Stromal cell of bone marrow (primary cell): Measurements from ENCODE around the gene NLRP7.
A peak's percentile ranks its signal among the peaks of the same experiment; 100 is the strongest.
"Not testable (repeated sequence)": the region's sequence is repeated elsewhere in the genome, so short reads cannot be mapped to it uniquely, and the experiment has no call there.

ENCODE experiments used
- DNase-seq: peaks from one replicate; pipeline ENCODE4 v3.0.0-alpha.2; 2012; ENCODE audit warnings: low read depth

NLRP7 gene

GRCh38 chr19:54947381-54947780 lies at the start of gene NLRP7:
NLRP7 (minus strand) TSS chr19:54947530.
- DNase-seq, result no peak

- no peak for DNase-seq
Observed at GRCh38 chr19:54995561-54995960, 48.2 kb upstream of the NLRP7 start.

GRCh38 chr19:54989531-54989930 lies 42.2 kb upstream of the NLRP7 start:
- DNase-seq, result not testable (repeated sequence)

GRCh38 chr19:54982562-54982961 lies 35.2 kb upstream of the NLRP7 start:
- not testable (repeated sequence) for DNase-seq

- DNase-seq, result not testable (repeated sequence)
Observed at GRCh38 chr19:54973229-54974090, 26.1 kb upstream of the NLRP7 start.

GRCh38 chr19:54971446-54971845 lies 24.1 kb upstream of the NLRP7 start:
- not testable (repeated sequence) for DNase-seq

- DNase-seq, result no peak
Observed at GRCh38 chr19:54969647-54970046, 22.3 kb upstream of the NLRP7 start.

GRCh38 chr19:54967611-54968010 lies 20.3 kb upstream of the NLRP7 start:
- DNase-seq, result no peak

- DNase-seq, result not testable (repeated sequence)
Observed at GRCh38 chr19:54965055-54965454, 17.7 kb upstream of the NLRP7 start.

GRCh38 chr19:54959840-54960239 lies 12.5 kb upstream of the NLRP7 start:
- DNase-seq, result no peak

GRCh38 chr19:54955376-54955775 lies 8.0 kb upstream of the NLRP7 start:
- peak; percentile 7 for DNase-seq

- not testable (repeated sequence) for DNase-seq
Observed at GRCh38 chr19:54953345-54953713, 6.0 kb upstream of the NLRP7 start.

- DNase-seq, result peak; percentile 37
Observed at GRCh38 chr19:54952591-54953344, 5.4 kb upstream of the NLRP7 start.

- DNase-seq, result not testable (repeated sequence)
Observed at GRCh38 chr19:54950580-54950979, 3.2 kb upstream of the NLRP7 start.

- no peak for DNase-seq
Observed at GRCh38 chr19:54949412-54949811, 2.1 kb upstream of the NLRP7 start.

GRCh38 chr19:54943772-54944361 lies 3.5 kb downstream of the NLRP7 start:
- not testable (repeated sequence) for DNase-seq

GRCh38 chr19:54939538-54939937 lies 7.8 kb downstream of the NLRP7 start:
- DNase-seq, result not testable (repeated sequence)

- no peak for DNase-seq
Observed at GRCh38 chr19:54938906-54939305, 8.4 kb downstream of the NLRP7 start.

- DNase-seq, result no peak
Observed at GRCh38 chr19:54937926-54938325, 9.4 kb downstream of the NLRP7 start.

- no peak for DNase-seq
Observed at GRCh38 chr19:54928299-54928698, 19.0 kb downstream of the NLRP7 start.

GRCh38 chr19:54923276-54923675 lies 24.1 kb downstream of the NLRP7 start:
- no peak for DNase-seq

GRCh38 chr19:54921082-54921481 lies 26.2 kb downstream of the NLRP7 start:
- DNase-seq, result no peak
